A673 (cell line): ENCODE results near the gene LAGE3.

ENCODE experiments used
- EZH2 ChIP-seq: fragments of 200-600 bp; sonication (generic); IDR thresholded peaks from 2 replicates; pipeline ENCODE4 v1.6.1; 2017; ENCODE audit warnings: borderline replicate concordance, low read depth, mild to moderate bottlenecking, mixed read lengths, antibody characterized with exemption, low read length; ENCODE audit not compliant: poor library complexity, severe bottlenecking
- TF ChIP-seq, protein P1 (sequence below): fragments of 300-800, 200-600 bp; sonication (generic); conservative IDR thresholded peaks from 2 replicates; pipeline ENCODE4 v1.5.1; 2017; ENCODE audit warnings: low read depth, mild to moderate bottlenecking, antibody characterized with exemption, low read length, moderate library complexity, mixed read lengths

DNA sequence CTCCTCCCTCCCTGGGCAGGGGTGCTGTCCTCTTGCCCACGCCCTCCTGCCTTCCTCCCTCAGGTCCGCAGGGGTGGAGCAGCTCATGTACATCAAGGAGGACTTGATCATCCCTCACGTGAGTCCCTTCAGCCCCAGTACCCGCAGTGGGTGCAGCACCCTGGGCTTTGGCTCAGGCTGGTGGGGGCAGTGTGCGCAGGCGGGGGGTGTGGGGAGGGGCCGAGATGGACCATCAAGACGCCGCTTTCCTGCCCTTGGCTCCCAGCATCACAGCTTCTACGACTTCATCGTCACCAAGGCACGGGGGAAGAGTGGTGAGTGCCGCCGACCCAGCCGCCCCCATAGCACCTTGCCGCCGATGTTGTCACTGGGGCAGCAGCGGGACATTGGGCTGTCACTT, 29.5 kb downstream of the LAGE3 start:
- TF ChIP-seq, protein P1, sequence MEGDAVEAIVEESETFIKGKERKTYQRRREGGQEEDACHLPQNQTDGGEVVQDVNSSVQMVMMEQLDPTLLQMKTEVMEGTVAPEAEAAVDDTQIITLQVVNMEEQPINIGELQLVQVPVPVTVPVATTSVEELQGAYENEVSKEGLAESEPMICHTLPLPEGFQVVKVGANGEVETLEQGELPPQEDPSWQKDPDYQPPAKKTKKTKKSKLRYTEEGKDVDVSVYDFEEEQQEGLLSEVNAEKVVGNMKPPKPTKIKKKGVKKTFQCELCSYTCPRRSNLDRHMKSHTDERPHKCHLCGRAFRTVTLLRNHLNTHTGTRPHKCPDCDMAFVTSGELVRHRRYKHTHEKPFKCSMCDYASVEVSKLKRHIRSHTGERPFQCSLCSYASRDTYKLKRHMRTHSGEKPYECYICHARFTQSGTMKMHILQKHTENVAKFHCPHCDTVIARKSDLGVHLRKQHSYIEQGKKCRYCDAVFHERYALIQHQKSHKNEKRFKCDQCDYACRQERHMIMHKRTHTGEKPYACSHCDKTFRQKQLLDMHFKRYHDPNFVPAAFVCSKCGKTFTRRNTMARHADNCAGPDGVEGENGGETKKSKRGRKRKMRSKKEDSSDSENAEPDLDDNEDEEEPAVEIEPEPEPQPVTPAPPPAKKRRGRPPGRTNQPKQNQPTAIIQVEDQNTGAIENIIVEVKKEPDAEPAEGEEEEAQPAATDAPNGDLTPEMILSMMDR = no peak
- no peak for TF ChIP-seq EZH2
